T-cell (primary cell): Measurements from ENCODE around the gene NEGR1. TPM values are rescaled to one million over a fixed set of nuclear protein-coding genes. Genes with fewer than 3 reads are reported as not detected.

Experiments used
- ATAC-seq, 4 experiments: fragments of 200-7000 bp in 3 of 4; fragments of 150-1000 bp in 1 of 4; cut with Tn5 transposase; replicated peaks in 1 of 4; 1 replicate in 3 of 4; 2 replicates in 1 of 4; pipeline ENCODE4 v1.10.0; 2021; ENCODE audit warnings: moderate library complexity in 3 of 4, mild to moderate bottlenecking in 2 of 4, moderate number of reproducible peaks in 1 of 4
- CTCF ChIA-PET, 2 donors: fragments of 300-600 bp; sonication (Branson Sonifier 250); formaldehyde crosslinking; loops; one replicate each; lab custom pipeline; 2022; ENCODE audit warnings: antibody characterized with exemption in 2 of 2; lab: Charles Lee
- POLR2A ChIA-PET, 2 donors: fragments of 300-600 bp; sonication (Branson Sonifier 250); formaldehyde crosslinking; loops; one replicate each; lab custom pipeline; 2022; ENCODE audit warnings: antibody characterized with exemption in 2 of 2; lab: Charles Lee
- DNase-seq, 35 experiments: peaks; one replicate each; pipeline versions ENCODE4 v3.0.0 to v3.0.0-alpha.2; 2013 to 2023
- H3K27ac ChIP-seq: one replicate; pipeline ENCODE4 v1.5.1; 2013; ENCODE audit warnings: low read length
- H3K27me3 ChIP-seq, 2 experiments: replicated peaks in 1 of 2; 1 replicate in 1 of 2; 2 replicates in 1 of 2; pipeline versions ENCODE4 v1.6.1 to v1.7.0; 2013; ENCODE audit warnings: low read length in 1 of 2, mixed read lengths in 1 of 2; ENCODE audit not compliant: control insufficient read depth in 2 of 2, insufficient read depth in 2 of 2; ENCODE audit errors: extremely low read depth in 1 of 2
- H3K36me3 ChIP-seq, 2 donors: 1 replicate in 1 of 2; 2 replicates in 1 of 2; pipeline versions ENCODE4 v1.6.1 to v1.7.0; 2013; ENCODE audit warnings: low read length in 1 of 2; ENCODE audit not compliant: control insufficient read depth in 2 of 2, insufficient read depth in 1 of 2; ENCODE audit errors: extremely low read depth in 1 of 2
- H3K4me1 ChIP-seq, 2 experiments: 1 replicate in 1 of 2; 2 replicates in 1 of 2; pipeline versions ENCODE4 v1.6.1 to v1.7.0; 2013; ENCODE audit warnings: low read length in 2 of 2, mixed read lengths in 1 of 2; ENCODE audit not compliant: insufficient read depth in 2 of 2, control insufficient read depth in 1 of 2; ENCODE audit errors: extremely low read depth in 1 of 2
- H3K4me3 ChIP-seq, 2 donors: 1 replicate in 1 of 2; 2 replicates in 1 of 2; pipeline versions ENCODE4 v1.5.1 to v1.7.0; 2013; ENCODE audit warnings: mild to moderate bottlenecking in 2 of 2, low read length in 1 of 2, moderate library complexity in 1 of 2; ENCODE audit not compliant: control insufficient read depth in 1 of 2; ENCODE audit errors: extremely low read depth in 1 of 2
- H3K9me3 ChIP-seq: 2 replicates; pipeline ENCODE4 v1.7.0; 2013
- H3K27ac Mint-ChIP-seq, 2 donors: one replicate each; pipeline ENCODE4 v1.8.0; 2020 to 2021; ENCODE audit warnings: mild to moderate bottlenecking in 2 of 2, mixed read lengths in 2 of 2
- H3K27me3 Mint-ChIP-seq, 2 donors: one replicate each; pipeline ENCODE4 v1.8.0; 2021 to 2022; ENCODE audit warnings: mixed read lengths in 2 of 2
- H3K36me3 Mint-ChIP-seq: one replicate; pipeline ENCODE4 v1.8.0; 2021; ENCODE audit warnings: mixed read lengths
- H3K4me1 Mint-ChIP-seq, 3 donors: one replicate each; pipeline ENCODE4 v1.8.0; 2020 to 2022; ENCODE audit warnings: mixed read lengths in 3 of 3, mild to moderate bottlenecking in 1 of 3
- H3K4me3 Mint-ChIP-seq, 3 donors: one replicate each; pipeline ENCODE4 v1.8.0; 2020 to 2022; ENCODE audit warnings: mild to moderate bottlenecking in 3 of 3, mixed read lengths in 3 of 3, moderate library complexity in 3 of 3
- H3K9me3 Mint-ChIP-seq, 3 donors: one replicate each; pipeline ENCODE4 v1.8.0; 2020 to 2022; ENCODE audit warnings: mixed read lengths in 3 of 3
- WGBS: methylation state at CpG from one replicate; pipeline ENCODE4 v1.1.5; 2013; ENCODE audit warnings: missing lambda C conversion rate; ENCODE audit not compliant: insufficient coverage; 5-methylcytosine and 5-hydroxymethylcytosine counted together
- total RNA-seq, 35 experiments: library from RNA in 6 of 35; stranded (reverse) in 6 of 35; fragments of 120-200 nt in 1 of 35; gene quantifications; one replicate each; pipeline versions ENCODE4 v1.2.1 to v1.2.4 and lab custom pipeline; 2013 to 2026

The NEGR1 gene
- total RNA-seq, 5 donors from 2014 or later (not counting 1 experiment from before 2014, with no cell fraction given) = 0.05 to 0.26 (median 0.14) TPM; not detected in 1

GRCh38 chr1:72018562-72018961 lies 263.8 kb downstream of the NEGR1 start:
- no peak overlapping the region for H3K27ac Mint-ChIP-seq
- H3K27me3 Mint-ChIP-seq = no peaks in the 10 kb centered on the region
- Histone ChIP-seq H3K27me3 (no peaks in the 10 kb centered on the region), H3K4me1 (no peaks in the 10 kb centered on the region), H3K27ac (no peak overlapping the region), H3K4me3 (no peak overlapping the region), H3K36me3 (no peaks in the 10 kb centered on the region), H3K9me3 (no peaks in the 10 kb centered on the region)
- no peak overlapping the region for H3K4me3 Mint-ChIP-seq
- no peaks in the 10 kb centered on the region for H3K4me1 Mint-ChIP-seq
- DNase-seq (no peak), ATAC-seq (no peak)
- H3K36me3 Mint-ChIP-seq = no peaks in the 10 kb centered on the region
- ChIA-PET CTCF (no interaction called here), POLR2A (no interaction called here)
- no peaks in the 10 kb centered on the region for H3K9me3 Mint-ChIP-seq
- WGBS = 89% methylated on average over 1 of the region's 2 CpGs

GRCh38 chr1:72015006-72015405 lies 267.3 kb downstream of the NEGR1 start:
- Mint-ChIP-seq H3K36me3 (no peaks in the 10 kb centered on the region), H3K9me3 (peaks cover 0 to 2% (median 0%) of the 10 kb centered on the region in 3 donors), H3K4me1 (no peaks in the 10 kb centered on the region), H3K27ac (no peak overlapping the region), H3K4me3 (no peak overlapping the region), H3K27me3 (no peaks in the 10 kb centered on the region)
- no peaks in the 10 kb centered on the region for H3K4me1 ChIP-seq
- no peak overlapping the region for H3K4me3 ChIP-seq
- WGBS = no CpG with 5 or more reads among the region's 1 CpG
- H3K9me3 ChIP-seq = no peaks in the 10 kb centered on the region
- no peak for DNase-seq
- ChIA-PET CTCF (no interaction called here), POLR2A (no interaction called here)
- no peaks in the 10 kb centered on the region for H3K36me3 ChIP-seq
- no peaks in the 10 kb centered on the region for H3K27me3 ChIP-seq
- H3K27ac ChIP-seq = no peak overlapping the region
- no peak for ATAC-seq

- no peak overlapping the region for H3K27ac Mint-ChIP-seq
- Histone ChIP-seq H3K4me1 (no peaks in the 10 kb centered on the region), H3K27me3 (no peaks in the 10 kb centered on the region), H3K4me3 (no peak overlapping the region), H3K36me3 (no peaks in the 10 kb centered on the region), H3K9me3 (no peaks in the 10 kb centered on the region), H3K27ac (no peak overlapping the region)
- WGBS = no CpG with 5 or more reads among the region's 1 CpG
- no peaks in the 10 kb centered on the region for H3K4me1 Mint-ChIP-seq
- no peaks in the 10 kb centered on the region for H3K36me3 Mint-ChIP-seq
- ChIA-PET POLR2A (no interaction called here), CTCF (no interaction called here)
- peaks cover 0 to 2% (median 0%) of the 10 kb centered on the region in 3 donors for H3K9me3 Mint-ChIP-seq
- DNase-seq (no peak), ATAC-seq (no peak)
- no peaks in the 10 kb centered on the region for H3K27me3 Mint-ChIP-seq
- H3K4me3 Mint-ChIP-seq = no peak overlapping the region
These were observed 269.2 kb downstream of the NEGR1 start for GRCh38 chr1:72013161-72013560.

- Mint-ChIP-seq H3K9me3 (peaks cover 0 to 2% (median 0%) of the 10 kb centered on the region in 3 donors), H3K36me3 (no peaks in the 10 kb centered on the region), H3K4me1 (no peaks in the 10 kb centered on the region), H3K27ac (no peak overlapping the region), H3K4me3 (no peak overlapping the region), H3K27me3 (no peaks in the 10 kb centered on the region)
- Histone ChIP-seq H3K36me3 (no peaks in the 10 kb centered on the region), H3K4me1 (no peaks in the 10 kb centered on the region), H3K4me3 (no peak overlapping the region), H3K27ac (no peak overlapping the region), H3K27me3 (no peaks in the 10 kb centered on the region), H3K9me3 (no peaks in the 10 kb centered on the region)
- 30% methylated on average over 2 of the region's 6 CpGs for WGBS
- ChIA-PET CTCF (no interaction called here), POLR2A (no interaction called here)
- DNase-seq (no peak), ATAC-seq (no peak)
These were observed 270.6 kb downstream of the NEGR1 start for GRCh38 chr1:72011721-72012120.

- no peaks in the 10 kb centered on the region for H3K9me3 ChIP-seq
- ChIA-PET POLR2A (no interaction called here), CTCF (no interaction called here)
- H3K27ac ChIP-seq = no peak overlapping the region
- no peaks in the 10 kb centered on the region for H3K4me1 Mint-ChIP-seq
- H3K27ac Mint-ChIP-seq = no peak overlapping the region
- H3K27me3 ChIP-seq = no peaks in the 10 kb centered on the region
- no peaks in the 10 kb centered on the region for H3K36me3 ChIP-seq
- H3K36me3 Mint-ChIP-seq = no peaks in the 10 kb centered on the region
- WGBS = no CpG with 5 or more reads among the region's 3 CpGs
- H3K4me3 Mint-ChIP-seq = no peak overlapping the region
- no peaks in the 10 kb centered on the region for H3K4me1 ChIP-seq
- peaks cover 0 to 2% (median 0%) of the 10 kb centered on the region in 3 donors for H3K9me3 Mint-ChIP-seq
- DNase-seq (no peak), ATAC-seq (no peak)
- H3K27me3 Mint-ChIP-seq = no peaks in the 10 kb centered on the region
- no peak overlapping the region for H3K4me3 ChIP-seq
These were observed 272.3 kb downstream of the NEGR1 start for GRCh38 chr1:72010094-72010431.

- POLR2A ChIA-PET = no interaction called here
These were observed 272.9 kb downstream of the NEGR1 start for GRCh38 chr1:72009173-72010093.

More at GRCh38 chr1:72009173-72010093, 272.9 kb downstream of the NEGR1 start:
- DNase-seq = no peak
- Histone ChIP-seq H3K9me3 (no peaks in the 10 kb centered on the region), H3K27ac (no peak overlapping the region), H3K27me3 (no peaks in the 10 kb centered on the region), H3K4me1 (no peaks in the 10 kb centered on the region), H3K4me3 (no peak overlapping the region), H3K36me3 (no peaks in the 10 kb centered on the region)
- H3K27me3 Mint-ChIP-seq = no peaks in the 10 kb centered on the region
- ATAC-seq = no peak
- no peaks in the 10 kb centered on the region for H3K4me1 Mint-ChIP-seq
- H3K27ac Mint-ChIP-seq = no peak overlapping the region
- peaks cover 0 to 2% (median 0%) of the 10 kb centered on the region in 3 donors for H3K9me3 Mint-ChIP-seq
- CTCF ChIA-PET = interaction anchor here in 1 of 2 donors (0.6 kb wide), 1 partner anchor 37 kb away, joined by 3 read pairs; no protein-coding TSS in a partner anchor
- WGBS = no CpG with 5 or more reads among the region's 6 CpGs
- H3K36me3 Mint-ChIP-seq = no peaks in the 10 kb centered on the region
- no peak overlapping the region for H3K4me3 Mint-ChIP-seq
